ENCODE results near the gene BST1.

BST1 gene

DNA sequence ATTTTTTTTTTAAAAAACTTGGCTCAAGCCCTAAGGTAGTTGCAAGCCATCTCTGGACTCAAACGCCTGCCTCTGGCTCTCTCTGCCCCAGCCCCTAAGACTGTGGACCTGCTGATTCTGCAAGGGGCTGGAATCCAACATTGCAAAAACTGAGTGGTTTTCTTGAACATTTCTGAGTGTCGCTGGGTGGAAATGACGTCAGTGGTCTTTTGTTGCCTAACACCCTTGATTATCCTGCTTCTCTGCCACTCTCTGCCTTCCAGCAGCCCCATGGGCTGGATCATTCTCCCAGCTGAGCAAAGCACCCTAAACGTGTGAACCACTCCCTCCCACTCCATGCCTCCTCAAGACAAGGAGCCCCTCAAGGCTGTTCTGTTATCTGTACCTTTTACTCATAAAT is 16.6 kb downstream of the BST1 start:
- Histone ChIP-seq H3K79me2 (ENCODE audit: insufficient read depth, low read length) (no peaks in the 10 kb centered on the region), H3K4me2 (ENCODE audit: low read depth, low read length, poor library complexity, severe bottlenecking) (no peak overlapping the region), H3K27me3 (ENCODE audit: low read length) (no peaks in the 10 kb centered on the region), H4K20me1 (ENCODE audit: low read depth, low read length) (no peaks in the 10 kb centered on the region), H3K36me3 (ENCODE audit: low read length) (no peaks in the 10 kb centered on the region), H3K9me3 (ENCODE audit: insufficient read depth, low read length) (no peaks in the 10 kb centered on the region), H3K27ac (ENCODE audit: low read depth, low read length) (no peak overlapping the region), H3K9ac (ENCODE audit: low read length) (no peak overlapping the region), H2AFZ (ENCODE audit: low read depth, low read length, severe bottlenecking) (no peak overlapping the region), H3K9me2 (replicated peaks; ENCODE audit: insufficient read depth, low read length) (no peaks in the 10 kb centered on the region), H3K4me3 (ENCODE audit: insufficient read depth, low read length, poor library complexity, severe bottlenecking) (no peak overlapping the region), H3F3A (ENCODE audit: insufficient read depth) (no peaks in the 10 kb centered on the region)
- TF ChIP-seq EZH2phosphoT487 (conservative IDR thresholded peaks at IDR 0.05; ENCODE audit: low read length): no peak
- TF ChIP-seq, protein P1, sequence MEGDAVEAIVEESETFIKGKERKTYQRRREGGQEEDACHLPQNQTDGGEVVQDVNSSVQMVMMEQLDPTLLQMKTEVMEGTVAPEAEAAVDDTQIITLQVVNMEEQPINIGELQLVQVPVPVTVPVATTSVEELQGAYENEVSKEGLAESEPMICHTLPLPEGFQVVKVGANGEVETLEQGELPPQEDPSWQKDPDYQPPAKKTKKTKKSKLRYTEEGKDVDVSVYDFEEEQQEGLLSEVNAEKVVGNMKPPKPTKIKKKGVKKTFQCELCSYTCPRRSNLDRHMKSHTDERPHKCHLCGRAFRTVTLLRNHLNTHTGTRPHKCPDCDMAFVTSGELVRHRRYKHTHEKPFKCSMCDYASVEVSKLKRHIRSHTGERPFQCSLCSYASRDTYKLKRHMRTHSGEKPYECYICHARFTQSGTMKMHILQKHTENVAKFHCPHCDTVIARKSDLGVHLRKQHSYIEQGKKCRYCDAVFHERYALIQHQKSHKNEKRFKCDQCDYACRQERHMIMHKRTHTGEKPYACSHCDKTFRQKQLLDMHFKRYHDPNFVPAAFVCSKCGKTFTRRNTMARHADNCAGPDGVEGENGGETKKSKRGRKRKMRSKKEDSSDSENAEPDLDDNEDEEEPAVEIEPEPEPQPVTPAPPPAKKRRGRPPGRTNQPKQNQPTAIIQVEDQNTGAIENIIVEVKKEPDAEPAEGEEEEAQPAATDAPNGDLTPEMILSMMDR (IDR thresholded peaks at IDR 0.05; ENCODE audit: insufficient read depth, low read length, poor library complexity, severe bottlenecking): no peak

DNA sequence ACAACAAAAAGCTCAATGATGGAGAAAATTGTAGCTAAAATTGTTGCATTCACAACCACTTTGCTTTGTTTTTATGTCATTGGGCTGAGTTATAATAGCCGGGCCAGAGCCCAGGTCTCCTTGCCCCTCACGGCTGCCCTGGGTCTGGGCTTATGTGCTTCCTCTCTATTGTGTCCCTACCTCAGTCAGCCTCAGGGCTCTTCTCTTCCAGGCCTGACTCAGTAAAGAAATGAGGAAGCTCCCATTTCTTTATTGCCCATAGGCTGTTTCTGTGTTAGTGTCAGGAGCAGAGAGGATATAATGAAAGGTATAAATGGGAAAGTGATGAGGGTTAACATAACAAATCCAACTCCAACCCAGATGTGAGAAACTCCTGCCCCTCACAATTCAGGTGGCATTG is 18.0 kb downstream of the BST1 start:
- Histone ChIP-seq H3K27ac (ENCODE audit: low read depth, low read length) (no peak overlapping the region), H4K20me1 (ENCODE audit: low read depth, low read length) (no peaks in the 10 kb centered on the region), H3K9me3 (ENCODE audit: insufficient read depth, low read length) (no peaks in the 10 kb centered on the region), H3K4me2 (ENCODE audit: low read depth, low read length, poor library complexity, severe bottlenecking) (no peak overlapping the region), H3F3A (ENCODE audit: insufficient read depth) (no peaks in the 10 kb centered on the region), H3K79me2 (ENCODE audit: insufficient read depth, low read length) (no peaks in the 10 kb centered on the region), H3K4me3 (ENCODE audit: insufficient read depth, low read length, poor library complexity, severe bottlenecking) (no peak overlapping the region), H3K36me3 (ENCODE audit: low read length) (no peaks in the 10 kb centered on the region), H3K9me2 (replicated peaks; ENCODE audit: insufficient read depth, low read length) (no peaks in the 10 kb centered on the region), H3K27me3 (ENCODE audit: low read length) (no peaks in the 10 kb centered on the region), H2AFZ (ENCODE audit: low read depth, low read length, severe bottlenecking) (no peak overlapping the region), H3K9ac (ENCODE audit: low read length) (no peak overlapping the region)
- TF ChIP-seq, protein P1 (IDR thresholded peaks at IDR 0.05; ENCODE audit: insufficient read depth, low read length, poor library complexity, severe bottlenecking): no peak
- no peak for TF ChIP-seq EZH2phosphoT487 (conservative IDR thresholded peaks at IDR 0.05; ENCODE audit: low read length)

DNA sequence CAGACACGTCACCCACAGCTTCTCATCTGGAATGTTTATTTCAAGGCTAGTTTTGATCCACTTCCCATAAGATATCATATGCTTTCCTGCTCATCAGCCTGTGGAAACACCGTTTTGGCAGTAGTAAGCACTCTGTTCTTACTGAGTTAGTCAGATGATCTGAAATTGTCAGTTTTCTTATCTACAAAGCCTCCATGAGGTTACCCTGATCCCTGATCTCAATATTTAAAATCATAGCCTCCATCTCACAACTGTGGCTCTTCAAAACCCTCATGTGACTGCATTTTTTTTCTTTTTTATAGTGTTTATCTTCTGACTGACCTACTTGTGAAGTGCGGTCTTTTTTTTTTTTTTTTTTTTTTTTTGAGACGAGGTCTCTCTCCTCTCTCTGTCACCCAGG is 22.7 kb downstream of the BST1 start:
- Histone ChIP-seq H3K9ac (ENCODE audit: low read length) (no peak overlapping the region), H3K4me2 (ENCODE audit: low read depth, low read length, poor library complexity, severe bottlenecking) (no peak overlapping the region), H4K20me1 (ENCODE audit: low read depth, low read length) (no peaks in the 10 kb centered on the region), H3K27ac (ENCODE audit: low read depth, low read length) (no peak overlapping the region), H3K9me2 (replicated peaks; ENCODE audit: insufficient read depth, low read length) (no peaks in the 10 kb centered on the region), H3K36me3 (ENCODE audit: low read length) (no peaks in the 10 kb centered on the region), H3K27me3 (ENCODE audit: low read length) (no peaks in the 10 kb centered on the region), H3K79me2 (ENCODE audit: insufficient read depth, low read length) (no peaks in the 10 kb centered on the region), H2AFZ (ENCODE audit: low read depth, low read length, severe bottlenecking) (no peak overlapping the region), H3F3A (ENCODE audit: insufficient read depth) (peaks cover 5% of the 10 kb centered on the region; the same call in 1 of the 2 replicates), H3K4me3 (ENCODE audit: insufficient read depth, low read length, poor library complexity, severe bottlenecking) (no peak overlapping the region), H3K9me3 (ENCODE audit: insufficient read depth, low read length) (no peaks in the 10 kb centered on the region)
- no peak for TF ChIP-seq EZH2phosphoT487 (conservative IDR thresholded peaks at IDR 0.05; ENCODE audit: low read length)
- TF ChIP-seq, protein P1 (IDR thresholded peaks at IDR 0.05; ENCODE audit: insufficient read depth, low read length, poor library complexity, severe bottlenecking): no peak
